Transverse colon (tissue), 4 donors: Measurements from ENCODE around the gene NUAK2.

Source experiments
- CTCF ChIP-seq, 5 experiments: fragments of 200-600 bp in 3 of 5; fragments of 450-650 bp in 2 of 5; sonication (generic) in 3 of 5; IDR thresholded peaks; 1 replicate in 2 of 5; 2 replicates in 3 of 5; pipeline ENCODE4 v1.5.1; 2016 to 2017; ENCODE audit warnings: antibody characterized with exemption in 5 of 5, inconsistent platforms in 3 of 5, mild to moderate bottlenecking in 2 of 5, moderate library complexity in 1 of 5
- POLR2A ChIP-seq: fragments of 450-650 bp; IDR thresholded peaks from one replicate; pipeline ENCODE4 v1.6.1; 2016; ENCODE audit warnings: antibody characterized with exemption, mild to moderate bottlenecking, moderate library complexity
- POLR2AphosphoS5 ChIP-seq, 3 donors: sonication (generic); formaldehyde crosslinking; IDR thresholded peaks; one replicate each; pipeline ENCODE4 v1.6.1; 2016; ENCODE audit warnings: antibody characterized with exemption in 3 of 3

GRCh38 chr1:205346956-205347574 lies 25.5 kb upstream of the NUAK2 start:
- TF ChIP-seq POLR2AphosphoS5 (IDR thresholded peaks at IDR 0.05), result no peak
- TF ChIP-seq CTCF (IDR thresholded peaks at IDR 0.05), result no peak
- TF ChIP-seq POLR2A, result no peak
